Lung (tissue), 12 donors: ENCODE results near the gene DUSP28. TPM values are rescaled to one million over a fixed set of nuclear protein-coding genes. Genes with fewer than 3 reads are reported as not detected.
"Not testable (repeated sequence)": the region's sequence is repeated elsewhere in the genome, so short reads cannot be mapped to it uniquely, and the experiment has no call there.

Source experiments
- ATAC-seq: fragments of 200-7000 bp; cut with Tn5 transposase; one replicate; pipeline ENCODE4 v1.9.1; 2020; ENCODE audit warnings: moderate number of reproducible peaks; ENCODE audit not compliant: insufficient read depth, low FRiP score
- DNase-seq, 3 donors: peaks; one replicate each; pipeline ENCODE4 v3.0.0-alpha.2; 2013 to 2017
- H3K27ac ChIP-seq, 2 donors: one replicate each; pipeline ENCODE4 v1.5.1; 2013; ENCODE audit warnings: mild to moderate bottlenecking in 2 of 2, moderate library complexity in 2 of 2, control low read depth in 1 of 2, inconsistent platforms in 1 of 2, low read depth in 1 of 2, low read length in 1 of 2
- H3K27me3 ChIP-seq, 3 donors: one replicate each; pipeline ENCODE4 v1.5.1; 2013; ENCODE audit warnings: low read length in 2 of 3; ENCODE audit not compliant: control insufficient read depth in 3 of 3, insufficient read depth in 3 of 3
- H3K36me3 ChIP-seq, 4 donors: one replicate each; pipeline ENCODE4 v1.5.1; 2013; ENCODE audit warnings: low read length in 4 of 4, mild to moderate bottlenecking in 1 of 4, moderate library complexity in 1 of 4; ENCODE audit not compliant: control insufficient read depth in 4 of 4, insufficient read depth in 4 of 4
- H3K4me1 ChIP-seq, 5 donors: one replicate each; pipeline ENCODE4 v1.5.1; 2013; ENCODE audit warnings: low read length in 5 of 5, mild to moderate bottlenecking in 2 of 5, moderate library complexity in 1 of 5; ENCODE audit not compliant: control insufficient read depth in 5 of 5, insufficient read depth in 5 of 5
- H3K4me3 ChIP-seq: one replicate; pipeline ENCODE4 v1.5.1; 2013; ENCODE audit warnings: mild to moderate bottlenecking, control low read depth, moderate library complexity
- H3K9ac ChIP-seq, 2 donors: one replicate each; pipeline ENCODE4 v1.5.1; 2013; ENCODE audit warnings: low read length in 2 of 2, control low read depth in 1 of 2; ENCODE audit not compliant: insufficient read depth in 1 of 2
- H3K9me3 ChIP-seq, 4 donors: one replicate each; pipeline ENCODE4 v1.5.1; 2013; ENCODE audit warnings: low read length in 3 of 4, mild to moderate bottlenecking in 1 of 4, moderate library complexity in 1 of 4; ENCODE audit not compliant: control insufficient read depth in 4 of 4, insufficient read depth in 3 of 4
- WGBS, 2 donors: extraction: QIAGEN DNeasy Blood & Tissue Kit; methylation state at CpG; one replicate each; pipeline ENCODE4 v1.1.7; 2013; 5-methylcytosine and 5-hydroxymethylcytosine counted together
- polyA plus RNA-seq, 2 donors: library from polyadenylated mRNA; stranded (reverse); fragments of 200-250 nt; gene quantifications; one replicate each; pipeline ENCODE4 v1.2.1, GENCODE V29; 2013
- total RNA-seq, 2 donors: library from RNA; depleted of rRNA in 1 of 2; stranded (reverse); fragments of >200 nt in 1 of 2; gene quantifications; one replicate each; pipeline ENCODE4 v1.2.1, GENCODE V29; 2014 to 2021
- TF ChIP-seq, protein P1 (sequence below): IDR thresholded peaks from 2 replicates; pipeline ENCODE4 v1.5.1; 2012; ENCODE audit warnings: mild to moderate bottlenecking; ENCODE audit errors: control extremely low read depth, extremely low read depth
- donor health status: control.
- donor health status: control.
- donor health status: Bipolar disorder and iron deficiency.
- donor health status: healthy.
- donor health status: DM: yes; HTN: yes; CAD: no.

The DUSP28 gene
- total and polyA plus RNA-seq, 4 donors = 2.8 to 7.7 (median 5.2) TPM

DNA sequence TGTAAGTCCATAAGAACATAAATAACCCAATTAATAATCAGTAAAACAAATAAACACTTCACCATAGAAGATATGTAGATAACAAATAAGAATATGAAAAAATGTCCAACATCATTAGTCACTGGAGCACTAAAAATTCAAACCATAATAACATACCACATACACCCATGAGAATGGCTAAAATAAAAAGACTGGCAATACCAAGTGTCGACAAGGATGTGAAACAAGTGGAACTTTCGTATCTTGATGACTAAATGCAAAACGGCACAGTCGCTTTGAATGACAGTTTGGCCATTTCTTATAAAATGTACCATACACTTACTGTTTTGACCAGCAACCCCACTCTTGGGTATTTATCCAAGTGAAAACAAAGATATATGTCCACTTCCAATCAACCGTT, 29.1 kb upstream of the DUSP28 start:
- TF ChIP-seq, protein P1, sequence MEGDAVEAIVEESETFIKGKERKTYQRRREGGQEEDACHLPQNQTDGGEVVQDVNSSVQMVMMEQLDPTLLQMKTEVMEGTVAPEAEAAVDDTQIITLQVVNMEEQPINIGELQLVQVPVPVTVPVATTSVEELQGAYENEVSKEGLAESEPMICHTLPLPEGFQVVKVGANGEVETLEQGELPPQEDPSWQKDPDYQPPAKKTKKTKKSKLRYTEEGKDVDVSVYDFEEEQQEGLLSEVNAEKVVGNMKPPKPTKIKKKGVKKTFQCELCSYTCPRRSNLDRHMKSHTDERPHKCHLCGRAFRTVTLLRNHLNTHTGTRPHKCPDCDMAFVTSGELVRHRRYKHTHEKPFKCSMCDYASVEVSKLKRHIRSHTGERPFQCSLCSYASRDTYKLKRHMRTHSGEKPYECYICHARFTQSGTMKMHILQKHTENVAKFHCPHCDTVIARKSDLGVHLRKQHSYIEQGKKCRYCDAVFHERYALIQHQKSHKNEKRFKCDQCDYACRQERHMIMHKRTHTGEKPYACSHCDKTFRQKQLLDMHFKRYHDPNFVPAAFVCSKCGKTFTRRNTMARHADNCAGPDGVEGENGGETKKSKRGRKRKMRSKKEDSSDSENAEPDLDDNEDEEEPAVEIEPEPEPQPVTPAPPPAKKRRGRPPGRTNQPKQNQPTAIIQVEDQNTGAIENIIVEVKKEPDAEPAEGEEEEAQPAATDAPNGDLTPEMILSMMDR = no peak
- Histone ChIP-seq H3K4me1 (no peaks in the 10 kb centered on the region), H3K9me3 (peaks cover 2 to 9% (median 4%) of the 10 kb centered on the region in 4 donors), H3K27ac (no peak overlapping the region), H3K27me3 (no peaks in the 10 kb centered on the region), H3K9ac (no peak overlapping the region), H3K36me3 (peaks cover 0 to 12% (median 2%) of the 10 kb centered on the region in 4 donors), H3K4me3 (no peak overlapping the region)
- DNase-seq = no peak
- WGBS, 2 donors = 99% methylated on average over 5 of the region's 5 CpGs
- ATAC-seq = no peak

DNA sequence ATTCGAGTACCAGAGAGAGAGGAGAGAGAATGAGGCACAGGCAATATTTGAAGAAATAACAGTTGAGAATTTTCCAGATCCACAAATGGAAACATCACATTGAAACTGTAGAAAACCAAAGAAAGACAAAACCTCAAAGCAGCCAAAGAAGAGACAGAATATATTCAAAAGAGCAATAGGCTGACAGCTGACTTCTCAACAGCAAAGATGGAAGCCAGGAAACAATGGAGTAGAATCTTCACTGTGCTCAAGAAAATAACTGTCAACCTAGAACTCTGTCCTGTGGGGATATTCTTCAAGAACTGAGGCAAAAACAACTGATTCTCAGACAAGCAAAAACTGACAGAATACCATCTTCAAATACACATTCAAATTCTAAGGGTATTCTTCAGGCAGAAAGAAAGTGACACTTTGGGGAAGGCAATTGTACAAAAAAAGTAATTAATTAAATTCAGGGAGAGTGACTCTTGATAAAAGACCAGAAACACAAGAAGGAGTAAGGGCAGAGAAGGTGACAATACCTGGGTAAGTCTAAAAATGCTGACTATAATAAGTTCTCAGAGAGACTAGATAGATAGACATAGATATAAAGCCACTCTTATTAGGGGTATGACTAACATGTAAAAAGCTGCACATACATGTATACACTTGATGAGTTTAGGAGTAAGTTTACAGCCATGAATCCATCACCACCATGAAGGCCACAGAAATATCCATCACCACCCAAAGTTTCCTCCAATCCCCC, 28.0 kb upstream of the DUSP28 start:
- Histone ChIP-seq H3K9me3 (peaks cover 2 to 9% (median 4%) of the 10 kb centered on the region in 4 donors), H3K4me1 (no peaks in the 10 kb centered on the region), H3K27me3 (no peaks in the 10 kb centered on the region), H3K27ac (no peak overlapping the region), H3K9ac (no peak overlapping the region), H3K36me3 (peaks cover 0 to 11% (median under 1%) of the 10 kb centered on the region in 4 donors), H3K4me3 (no peak overlapping the region)
- WGBS, 2 donors = 94 to 100% methylated on average over 1 of the region's 1 CpG
- DNase-seq (no peak), ATAC-seq (no peak)
- TF ChIP-seq, protein P1 = no peak

DNA sequence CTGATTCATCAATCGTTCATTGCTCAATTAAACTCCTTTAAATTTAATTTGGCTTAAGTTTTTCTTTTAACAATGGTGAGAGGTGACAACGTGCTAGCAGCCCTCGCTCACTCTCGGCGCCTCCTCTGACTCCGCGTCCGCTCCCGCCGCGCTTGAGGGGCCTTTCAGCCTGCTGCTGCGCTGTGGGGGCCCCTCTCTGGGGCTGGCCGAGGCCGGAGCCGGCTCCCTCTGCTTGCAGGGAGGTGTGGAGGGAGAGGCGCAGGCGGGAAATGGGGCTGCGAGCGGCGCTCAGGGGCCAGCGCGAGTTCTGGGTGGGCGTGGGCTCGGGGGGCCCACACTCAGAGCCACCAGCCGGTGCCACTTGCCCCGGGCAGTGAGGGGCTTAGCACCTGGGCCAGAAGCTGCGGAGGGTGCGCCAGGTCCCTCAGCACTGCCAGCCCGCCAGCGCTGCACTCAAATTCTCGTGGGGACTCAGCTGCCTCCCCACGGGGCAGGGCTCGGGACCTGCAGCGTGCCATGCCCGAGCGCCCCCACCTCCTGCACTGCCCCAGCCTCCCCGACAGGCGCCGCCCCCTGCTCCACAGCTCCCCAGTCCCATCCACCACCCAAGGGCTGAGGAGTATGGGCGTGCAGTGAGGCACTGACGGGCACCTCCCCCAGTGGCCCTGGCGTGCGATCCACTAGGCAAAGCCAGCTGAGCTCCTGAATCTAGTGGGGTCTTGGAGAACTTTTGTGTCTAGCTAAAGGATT, 22.0 kb upstream of the DUSP28 start:
- WGBS, 2 donors = 95 to 97% methylated on average over 43 of the region's 43 CpGs

DNA sequence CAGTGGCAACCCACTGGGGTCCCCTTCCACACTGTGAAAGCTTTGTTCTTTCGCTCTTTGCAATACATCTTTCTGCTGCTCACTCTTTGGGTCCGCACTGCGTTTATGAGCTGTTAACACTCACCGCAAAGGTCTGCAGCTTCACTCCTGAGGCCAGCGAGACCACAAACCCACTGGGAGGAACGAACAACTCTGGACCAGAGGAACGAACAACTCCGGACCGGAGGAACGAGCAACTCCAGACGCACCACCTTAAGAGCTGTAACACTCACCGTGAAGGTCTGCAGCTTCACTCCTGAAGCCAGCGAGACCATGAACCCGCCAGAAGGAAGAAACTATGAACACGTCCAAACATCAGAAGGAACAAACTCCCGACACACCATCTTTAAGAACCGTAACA, 21.1 kb upstream of the DUSP28 start:
- H3K27ac ChIP-seq, H3K9me3 ChIP-seq, H3K4me3 ChIP-seq, H3K4me1 ChIP-seq, H3K9ac ChIP-seq, H3K27me3 ChIP-seq, ATAC-seq, DNase-seq: not testable (repeated sequence)
- peaks cover 0 to 12% (median 2%) of the 10 kb centered on the region in 4 donors for H3K36me3 ChIP-seq
- WGBS, 2 donors = 98 to 99% methylated on average over 17 of the region's 17 CpGs

More for the DNA sequence above, 22.0 kb upstream of the DUSP28 start:
- TF ChIP-seq, protein P1 = no peak
- H3K36me3 ChIP-seq = peaks cover 0 to 12% (median 2%) of the 10 kb centered on the region in 4 donors
- no peak for DNase-seq
- ATAC-seq = no peak
- H3K9ac ChIP-seq = no peak overlapping the region
- no peaks in the 10 kb centered on the region for H3K27me3 ChIP-seq
- no peaks in the 10 kb centered on the region for H3K4me1 ChIP-seq
- H3K9me3 ChIP-seq = peaks cover 0 to 2% (median 0%) of the 10 kb centered on the region in 4 donors
- no peak overlapping the region for H3K27ac ChIP-seq
- H3K4me3 ChIP-seq = no peak overlapping the region
